GM18870 (cell line): ENCODE results near the gene CFAP210.

Source experiments
- ATAC-seq: cut with Tn5 transposase; IDR thresholded peaks from one replicate; pipeline ENCODE4 v1.9.1; 2021; ENCODE audit warnings: moderate library complexity; ENCODE audit not compliant: unreplicated experiment

CFAP210 gene

DNA sequence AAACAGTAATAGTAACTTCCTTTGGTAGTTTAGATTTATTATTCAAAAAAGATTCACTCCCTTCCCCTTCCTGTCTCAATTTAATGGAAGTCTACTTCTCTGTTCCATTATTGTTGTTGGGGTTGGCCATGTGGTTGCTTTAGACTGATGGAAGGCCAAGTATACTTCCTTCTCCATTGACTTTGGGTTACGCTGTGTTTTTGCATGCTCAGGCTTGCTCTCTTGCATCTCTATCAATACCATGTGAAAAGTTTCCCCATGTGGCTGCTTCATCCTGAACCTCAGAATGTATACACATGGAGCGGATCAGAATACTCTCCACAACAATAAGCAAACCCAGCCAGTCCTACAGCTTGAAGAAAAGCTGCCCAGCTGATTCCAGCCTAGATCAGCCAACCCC is 20.3 kb downstream of the CFAP210 start:
- no peak for ATAC-seq

- no peak for ATAC-seq
Observed at GRCh38 chr2:169673106-169673505, 21.1 kb downstream of the CFAP210 start.

- ATAC-seq, result no peak
Observed at GRCh38 chr2:169672406-169672805, 21.8 kb downstream of the CFAP210 start.

DNA sequence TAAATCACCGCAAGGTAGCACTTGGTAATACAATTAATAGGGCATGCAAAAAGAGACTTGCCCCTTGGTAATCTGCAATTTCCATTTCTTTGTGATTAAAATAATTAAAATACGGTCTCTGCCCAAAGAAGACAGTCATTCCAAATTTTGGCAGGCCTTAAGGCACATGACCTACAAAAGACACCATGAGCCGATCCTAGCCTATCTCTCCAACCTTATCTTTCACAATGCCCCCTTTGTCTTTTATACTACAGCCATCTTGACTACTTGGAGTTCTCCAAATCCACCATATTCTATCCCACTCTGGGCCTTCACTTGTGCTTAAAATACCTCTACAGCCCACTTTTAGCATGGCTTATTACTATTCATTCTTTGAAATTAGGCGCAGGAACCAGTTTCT is 23.3 kb downstream of the CFAP210 start:
- no peak for ATAC-seq

GRCh38 chr2:169670215-169670651 is 24.0 kb downstream of the CFAP210 start:
- ATAC-seq, result no peak

DNA sequence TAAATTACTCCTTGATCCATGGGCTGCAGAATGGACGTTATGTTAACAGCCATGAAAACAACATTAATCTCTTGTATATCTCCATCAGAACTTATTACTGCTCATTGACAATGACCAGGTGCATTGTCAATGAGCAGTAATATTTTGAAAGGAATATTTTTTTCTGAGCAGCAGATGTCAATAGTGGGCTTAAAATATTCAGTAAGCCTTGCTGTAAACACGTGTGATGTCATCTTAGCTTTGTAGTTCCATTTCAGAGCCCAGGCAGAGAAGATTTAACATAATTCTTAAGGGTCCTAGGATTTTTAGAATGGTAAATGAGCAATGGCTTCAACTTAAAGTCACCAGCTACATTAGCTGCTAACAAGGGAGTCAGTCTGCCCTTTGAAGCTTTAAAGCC is 26.6 kb downstream of the CFAP210 start:
- ATAC-seq, result no peak

- no peak for ATAC-seq
Observed at GRCh38 chr2:169664978-169665930, 29.0 kb downstream of the CFAP210 start.

DNA sequence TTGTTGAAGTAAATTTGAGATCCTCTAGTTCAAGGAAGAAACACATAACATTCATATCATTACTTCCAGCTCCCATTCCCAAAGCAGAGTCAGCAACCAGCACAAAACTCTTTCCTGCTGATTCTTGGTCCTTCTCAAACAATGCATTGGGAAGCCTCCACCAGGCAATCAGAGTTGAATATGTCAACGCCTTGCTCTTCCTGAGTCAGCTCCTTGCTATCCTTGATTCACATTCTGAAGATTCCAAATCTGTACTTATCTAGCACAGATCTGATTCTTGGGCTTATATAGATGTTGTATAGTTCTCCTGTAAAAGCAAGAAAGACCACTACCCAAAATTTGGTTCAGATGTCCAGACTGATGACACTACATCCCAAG is 29.6 kb downstream of the CFAP210 start:
- ATAC-seq, result no peak

GRCh38 chr2:169663247-169663646 is 31.0 kb downstream of the CFAP210 start:
- no peak for ATAC-seq

- ATAC-seq, result no peak
Observed at GRCh38 chr2:169662744-169663143, 31.5 kb downstream of the CFAP210 start.

DNA sequence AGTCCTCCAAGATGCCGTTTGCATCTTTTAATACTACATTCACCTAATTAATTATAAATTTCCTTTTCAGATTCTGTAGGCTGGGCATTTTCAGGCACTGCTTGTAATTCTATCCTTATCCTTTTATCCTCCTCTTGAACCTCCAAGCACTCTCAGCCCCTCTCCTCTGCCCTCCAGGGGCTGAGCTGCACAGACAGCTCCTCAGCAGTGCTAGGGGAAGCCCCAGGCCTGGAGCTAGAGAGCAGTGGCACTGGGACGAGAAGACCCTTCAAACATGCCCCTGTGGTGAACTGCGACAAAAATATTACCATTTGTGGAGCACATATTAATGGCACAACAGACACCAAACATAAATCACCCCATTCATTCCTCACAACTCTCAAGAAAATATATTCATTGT is 32.9 kb downstream of the CFAP210 start:
- no peak for ATAC-seq

GRCh38 chr2:169659320-169659719 is 34.9 kb downstream of the CFAP210 start:
- no peak for ATAC-seq

DNA sequence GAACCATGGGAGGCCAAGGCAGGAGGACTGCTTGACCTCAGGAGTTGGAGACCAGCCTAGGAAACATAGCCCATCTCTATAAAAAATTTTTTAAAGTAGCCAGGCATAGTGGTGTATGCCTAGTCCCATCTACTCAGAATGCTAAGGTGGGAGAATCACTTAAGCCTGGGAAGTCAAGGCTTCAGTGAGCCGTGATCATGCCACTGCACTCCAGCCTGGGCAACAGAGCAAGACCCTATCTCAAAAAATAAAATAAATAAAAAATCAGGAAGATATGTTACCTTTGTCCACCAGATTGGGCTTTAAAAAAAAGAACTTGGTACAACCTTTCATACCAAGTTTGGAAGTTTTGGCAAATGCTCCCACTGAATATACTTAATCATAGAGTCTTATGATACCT is 35.3 kb downstream of the CFAP210 start:
- no peak for ATAC-seq

GRCh38 chr2:169656164-169656563 is 38.0 kb downstream of the CFAP210 start:
- ATAC-seq, result no peak

GRCh38 chr2:169653636-169654035 is 40.6 kb downstream of the CFAP210 start:
- no peak for ATAC-seq

DNA sequence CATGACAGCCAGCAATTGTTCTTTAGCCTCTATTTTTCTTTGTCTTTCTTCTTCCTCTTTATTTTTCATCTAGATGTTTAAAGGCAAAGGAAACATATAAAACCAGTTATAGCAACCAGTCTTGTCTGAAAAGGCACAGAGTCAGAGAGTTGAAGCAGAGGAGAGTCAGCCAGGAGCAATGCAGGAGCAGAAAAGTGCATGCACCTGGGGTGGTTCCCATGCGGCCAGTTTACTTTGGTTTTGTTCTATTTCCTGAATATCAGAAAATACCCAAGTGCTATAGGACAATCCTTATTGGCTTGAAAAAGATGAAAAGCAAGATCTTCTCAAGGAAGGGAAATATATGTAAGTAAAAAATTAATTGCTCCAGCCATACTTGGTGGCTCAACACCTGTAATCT is 44.9 kb downstream of the CFAP210 start:
- ATAC-seq, result no peak

- ATAC-seq, result no peak
Observed at GRCh38 chr2:169647496-169647895, 46.7 kb downstream of the CFAP210 start.

- ATAC-seq, result no peak
Observed at GRCh38 chr2:169644173-169644572, 50.0 kb downstream of the CFAP210 start.

- no peak for ATAC-seq
Observed at GRCh38 chr2:169641464-169641863, 52.7 kb downstream of the CFAP210 start.

DNA sequence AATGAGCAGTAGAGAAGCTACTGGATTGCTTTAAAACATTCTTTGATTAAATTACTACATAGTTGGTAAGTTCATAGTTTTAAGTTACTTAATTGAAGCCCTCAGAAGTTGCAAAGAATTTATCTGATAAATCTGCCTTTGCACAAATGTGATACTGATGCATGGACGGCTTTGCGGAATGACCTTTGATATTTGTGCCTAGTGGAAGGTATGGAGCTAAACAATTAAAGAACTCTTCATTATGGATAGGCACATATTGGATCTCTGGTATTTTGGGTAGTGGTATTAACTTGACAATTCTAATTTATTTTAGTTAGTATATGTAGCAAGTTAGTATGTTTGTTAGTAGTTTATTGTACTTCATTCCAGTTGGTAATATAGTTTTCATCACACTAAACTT is 54.1 kb downstream of the CFAP210 start:
- ATAC-seq, result no peak

- no peak for ATAC-seq
Observed at GRCh38 chr2:169637620-169638019, 56.6 kb downstream of the CFAP210 start.

GRCh38 chr2:169636440-169637097 is 57.6 kb downstream of the CFAP210 start:
- ATAC-seq, result no peak
